ENCODE results near the gene USP35.
"Not testable (repeated sequence)": the region's sequence is repeated elsewhere in the genome, so short reads cannot be mapped to it uniquely, and the experiment has no call there.

USP35 gene

DNA sequence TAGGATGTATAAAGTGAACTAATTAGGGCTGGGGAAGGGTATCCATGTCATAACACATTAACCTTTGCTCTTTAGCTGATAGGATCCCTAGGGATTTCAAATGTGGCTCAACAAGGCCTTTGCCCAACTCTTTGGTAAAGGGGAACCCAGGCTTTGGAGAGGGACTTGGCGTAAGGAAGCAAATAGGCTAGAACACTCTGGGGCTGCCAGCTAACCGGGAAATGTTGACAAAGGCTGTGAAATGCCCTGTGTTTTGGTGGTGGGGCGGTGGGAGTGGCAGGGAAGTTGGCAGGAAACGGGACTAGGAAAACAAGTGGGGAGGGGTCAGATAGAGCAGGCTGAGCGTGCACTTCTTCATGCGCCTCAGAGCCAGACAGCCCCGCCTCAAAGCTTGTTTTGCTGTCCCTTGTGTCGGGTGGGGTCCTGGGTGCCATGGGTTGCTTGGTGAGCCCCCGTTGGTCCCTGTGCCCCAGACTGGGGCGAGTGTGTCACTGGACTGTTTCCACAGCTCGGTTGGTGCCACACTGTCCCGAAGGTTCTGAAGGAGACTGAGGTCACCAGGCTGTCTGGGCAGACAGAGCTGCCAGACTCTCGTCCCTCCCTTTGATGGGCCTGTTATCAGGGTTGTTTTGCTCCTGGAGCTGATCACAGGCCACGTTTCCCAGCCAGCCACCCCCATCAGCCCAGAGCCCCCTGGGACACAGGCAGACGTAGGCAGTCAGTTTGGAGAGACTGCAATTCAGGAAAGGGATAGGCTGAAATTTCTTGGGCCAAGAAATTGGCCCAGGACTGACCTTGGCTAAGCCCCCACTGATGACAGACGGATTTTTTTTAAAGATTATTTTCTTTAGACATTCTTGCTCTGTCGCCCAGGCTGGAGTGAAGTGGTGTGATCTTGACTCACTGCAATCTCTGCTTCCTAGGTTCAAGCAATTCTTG is 19.9 kb upstream of the USP35 start:
- no peak for DNase-seq

DNA sequence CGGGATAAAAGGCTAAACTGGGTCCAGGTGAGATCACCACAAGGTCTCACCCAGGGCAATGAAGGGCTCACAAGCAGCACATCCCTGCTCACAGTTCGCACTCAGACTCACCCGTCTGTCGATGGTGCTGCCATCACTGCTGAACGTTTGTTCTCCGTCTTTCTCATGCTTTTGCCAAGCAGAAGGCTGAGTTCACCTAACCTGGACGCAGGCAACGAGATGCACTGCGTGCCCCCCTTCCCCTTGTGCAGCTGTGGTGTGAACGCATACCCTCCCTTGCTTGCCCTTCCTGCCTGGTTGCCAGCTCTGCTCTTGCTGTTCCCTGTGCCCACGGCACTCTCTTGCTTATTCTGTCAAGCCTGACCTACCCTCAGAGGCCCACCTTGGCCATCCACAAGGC is 18.3 kb upstream of the USP35 start:
- DNase-seq, result no peak

DNA sequence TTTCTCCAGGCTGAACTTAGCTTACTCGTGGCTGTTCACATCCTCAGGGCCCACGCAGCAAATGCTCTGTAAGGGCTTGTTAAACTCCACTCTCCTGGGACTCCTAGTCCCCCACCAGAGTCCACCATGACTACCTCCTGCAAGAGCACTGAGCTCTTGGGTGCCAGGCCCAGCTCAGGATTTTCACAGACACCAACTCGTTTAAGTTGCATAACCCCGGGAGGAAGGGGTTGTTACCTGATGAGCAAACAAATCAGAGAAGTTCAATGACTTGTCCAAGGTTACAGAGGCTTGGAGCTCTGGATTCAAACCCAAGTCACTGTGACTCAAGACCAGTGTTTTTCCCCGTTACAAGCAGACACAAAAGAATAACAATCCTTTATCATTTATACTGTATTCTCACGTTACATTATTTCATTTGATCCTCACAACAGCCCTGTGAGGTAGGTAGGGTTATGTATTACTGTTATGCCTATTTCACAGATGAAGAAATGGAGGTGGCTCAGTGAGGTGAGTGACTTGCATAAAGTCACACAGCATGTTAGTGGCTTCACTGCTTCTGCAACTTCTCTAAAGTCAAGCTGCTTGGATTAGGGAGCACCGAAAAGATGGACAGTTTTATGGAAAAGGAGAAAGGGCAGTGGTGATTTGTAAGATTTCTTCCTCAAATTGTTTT is 17.7 kb upstream of the USP35 start:
- DNase-seq, result no peak

DNA sequence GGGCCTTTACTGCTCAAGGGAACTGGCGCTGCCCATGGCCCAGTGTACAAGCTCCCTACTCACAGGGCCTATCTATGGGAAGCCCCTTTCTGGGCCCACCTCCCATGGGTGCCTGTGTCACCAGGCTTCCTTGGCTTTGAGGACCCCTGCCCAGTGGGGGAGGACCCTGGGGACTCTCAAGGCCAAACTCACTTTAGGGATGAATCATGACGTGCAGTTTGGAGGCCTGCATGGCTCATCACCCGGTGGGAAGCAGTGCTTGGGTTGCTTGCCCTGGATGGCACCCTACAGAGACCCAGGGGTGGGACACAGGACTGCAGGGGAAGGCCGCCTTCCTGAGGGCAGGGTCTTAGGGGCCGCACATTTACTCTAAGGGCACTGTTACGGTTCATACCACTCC is 16.8 kb upstream of the USP35 start:
- DNase-seq, result no peak

DNA sequence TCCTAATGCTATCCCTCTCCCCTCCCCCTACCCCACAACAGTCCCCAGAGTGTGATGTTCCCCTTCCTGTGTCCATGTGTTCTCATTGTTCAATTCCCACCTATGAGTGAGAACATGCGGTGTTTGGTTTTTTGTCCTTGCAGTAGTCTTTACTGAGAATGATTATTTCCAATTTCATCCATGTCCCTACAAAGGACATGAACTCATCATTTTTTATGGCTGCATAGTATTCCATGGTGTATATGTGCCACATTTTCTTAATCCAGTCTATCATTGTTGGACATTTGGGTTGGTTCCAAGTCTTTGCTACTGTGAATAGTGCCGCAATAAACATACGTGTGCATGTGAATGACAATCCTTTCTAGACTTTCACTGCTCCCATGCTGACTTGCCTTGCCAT is 12.9 kb upstream of the USP35 start:
- not testable (repeated sequence) for DNase-seq

DNA sequence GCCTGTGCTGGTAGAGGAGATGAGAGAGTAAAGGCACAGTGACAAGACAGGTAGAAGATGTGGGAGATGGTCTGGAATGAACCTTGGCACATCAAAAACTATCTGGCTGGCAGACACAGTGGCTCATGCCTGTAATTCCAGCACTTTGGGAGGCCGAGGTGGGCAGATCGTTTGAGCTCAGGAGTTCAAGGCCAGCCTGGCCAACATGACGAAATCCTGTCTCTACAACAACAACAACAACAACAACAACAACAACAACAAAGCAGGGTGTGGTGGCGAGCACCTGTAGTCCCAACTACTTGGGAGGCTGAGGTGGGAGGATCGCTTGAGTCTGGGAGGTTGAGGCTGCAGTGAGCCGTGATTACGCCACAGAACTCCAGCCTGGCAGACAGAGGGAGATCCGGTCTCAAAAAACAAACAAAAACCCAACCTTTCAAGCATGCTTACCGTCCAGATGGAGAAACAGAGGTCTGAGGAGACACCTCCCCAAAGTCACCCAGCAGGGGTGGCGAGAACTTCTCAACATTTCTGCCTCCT is 12.0 kb upstream of the USP35 start:
- DNase-seq, result no peak

DNA sequence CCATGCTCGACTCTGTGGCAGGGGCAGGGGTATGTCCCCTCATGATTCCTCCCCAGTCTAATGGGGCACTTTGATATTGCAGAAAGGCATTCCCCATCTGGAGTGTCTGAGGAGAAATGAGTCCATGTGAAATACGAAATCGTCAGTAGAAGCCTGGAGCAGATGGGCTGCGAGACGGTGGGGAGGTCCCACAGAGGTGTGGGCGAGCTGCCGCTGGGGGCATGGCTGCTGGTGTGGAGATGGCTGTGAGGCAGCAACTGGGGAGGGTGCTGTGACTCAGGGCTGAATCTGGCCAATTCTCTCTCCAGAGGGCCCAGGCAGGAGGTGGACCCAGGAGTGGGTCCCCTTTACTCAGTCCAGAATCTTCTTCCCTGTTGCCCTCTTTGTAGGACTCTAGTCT is 11.5 kb upstream of the USP35 start:
- DNase-seq, result no peak

DNA sequence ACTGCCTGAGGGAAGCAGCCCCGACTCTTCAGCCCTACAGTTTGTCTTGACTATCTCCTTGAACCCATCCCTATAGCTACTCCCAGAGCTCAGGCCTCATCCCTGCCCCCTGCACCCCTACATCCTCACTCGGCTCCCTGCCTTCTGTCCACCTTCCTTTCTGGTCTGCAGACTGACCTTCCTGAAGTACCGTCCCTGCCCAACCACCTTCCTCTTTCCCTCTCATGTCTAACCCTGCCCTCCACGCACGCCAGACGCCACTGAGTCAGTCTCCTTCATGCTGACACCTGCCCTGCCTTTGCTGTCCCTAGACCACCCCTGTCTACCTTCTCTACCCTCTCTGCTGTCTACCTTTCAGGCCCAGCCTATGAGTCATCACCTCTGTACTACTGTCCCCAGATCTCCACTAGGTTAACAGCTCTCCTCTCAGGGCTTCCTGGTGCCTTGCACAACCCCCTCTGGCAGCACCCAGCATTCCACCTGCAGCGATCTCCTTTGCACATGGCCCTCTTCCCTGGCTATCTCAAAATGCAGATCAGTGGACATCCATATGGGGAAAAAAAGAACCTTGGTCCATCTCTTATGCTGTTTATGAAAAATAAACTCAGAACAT is 9.2 kb upstream of the USP35 start:
- no peak for DNase-seq

DNA sequence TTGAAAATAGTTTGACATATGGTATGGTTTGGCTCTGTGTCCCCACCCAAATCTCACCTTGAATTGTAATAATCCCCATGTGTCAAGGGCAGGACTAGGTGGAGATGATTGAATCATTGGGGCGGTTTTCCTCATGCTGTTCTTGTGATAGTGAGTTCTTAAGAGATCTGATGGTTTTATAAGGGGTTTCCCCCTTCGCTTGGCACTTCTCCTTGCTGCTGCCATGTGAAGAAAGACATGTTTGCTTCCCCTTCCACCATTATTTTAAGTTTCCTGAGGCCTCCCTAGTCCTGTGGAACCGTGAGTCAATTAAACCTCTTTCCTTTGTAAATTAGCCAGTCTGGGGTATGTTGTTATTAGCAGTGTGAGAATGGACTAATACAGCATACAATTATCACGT is 8.0 kb upstream of the USP35 start:
- DNase-seq, result no peak

DNA sequence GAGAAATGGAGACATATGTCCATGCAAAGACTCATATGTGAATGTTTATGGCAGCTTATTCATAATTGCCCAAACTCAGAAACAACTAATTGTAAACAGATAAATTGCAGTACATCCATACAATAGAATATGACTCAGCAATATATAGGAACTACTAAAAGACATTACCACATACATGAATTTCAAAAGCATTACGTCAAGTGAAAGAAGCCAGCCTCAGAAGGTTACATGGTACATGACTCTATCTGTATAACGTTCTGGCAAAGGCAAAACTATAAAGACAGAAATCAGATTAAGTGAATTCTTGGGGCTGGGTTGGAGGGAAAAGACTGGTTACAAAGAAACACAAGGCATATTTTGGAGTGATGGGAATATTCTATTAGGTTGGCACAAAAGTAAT is 7.5 kb upstream of the USP35 start:
- DNase-seq, result no peak

DNA sequence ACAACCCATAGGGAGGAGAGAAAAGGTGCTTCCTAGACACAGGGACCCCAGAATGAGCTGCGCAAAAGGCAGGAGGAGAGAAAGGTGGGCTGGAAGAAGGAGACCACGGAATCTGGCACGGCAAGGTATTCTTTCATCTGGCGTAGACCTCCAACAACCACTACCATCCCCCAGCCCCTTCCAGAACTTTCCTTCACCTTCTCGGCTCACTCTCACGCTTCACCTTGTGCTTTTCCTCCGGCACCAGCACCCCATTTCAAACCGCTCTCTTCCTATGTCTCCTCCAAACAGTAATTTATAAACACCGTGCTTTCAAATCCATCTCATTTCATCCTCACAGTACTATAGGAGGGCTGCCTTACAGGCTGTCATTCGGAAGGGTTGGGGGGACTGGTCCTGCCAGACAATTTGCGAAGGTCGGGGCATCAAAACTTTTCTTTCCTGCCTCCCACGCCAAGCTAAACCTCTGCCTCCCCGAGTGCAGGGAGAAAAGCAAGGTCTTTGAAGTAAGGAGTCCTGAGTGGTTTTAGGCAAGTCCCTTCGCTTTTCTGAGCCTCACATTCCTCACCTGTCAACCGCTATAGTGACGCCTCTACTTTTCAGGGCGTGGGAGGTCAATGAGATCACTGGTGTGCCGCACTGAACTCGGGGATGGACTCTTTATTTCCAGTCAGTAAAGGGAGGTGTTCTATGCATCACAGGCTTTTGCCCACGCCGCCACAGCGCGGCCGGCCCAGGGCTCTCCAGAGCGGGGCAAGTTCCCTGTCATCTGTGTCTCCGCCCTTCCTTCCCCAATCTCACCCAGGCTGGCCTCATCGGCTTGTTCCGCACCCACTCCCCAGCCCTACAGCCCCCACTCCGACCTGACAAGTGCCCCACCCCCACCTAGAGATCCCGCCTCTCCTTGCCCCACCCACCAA is 1.1 kb upstream of the USP35 start:
- no peak for DNase-seq

DNA sequence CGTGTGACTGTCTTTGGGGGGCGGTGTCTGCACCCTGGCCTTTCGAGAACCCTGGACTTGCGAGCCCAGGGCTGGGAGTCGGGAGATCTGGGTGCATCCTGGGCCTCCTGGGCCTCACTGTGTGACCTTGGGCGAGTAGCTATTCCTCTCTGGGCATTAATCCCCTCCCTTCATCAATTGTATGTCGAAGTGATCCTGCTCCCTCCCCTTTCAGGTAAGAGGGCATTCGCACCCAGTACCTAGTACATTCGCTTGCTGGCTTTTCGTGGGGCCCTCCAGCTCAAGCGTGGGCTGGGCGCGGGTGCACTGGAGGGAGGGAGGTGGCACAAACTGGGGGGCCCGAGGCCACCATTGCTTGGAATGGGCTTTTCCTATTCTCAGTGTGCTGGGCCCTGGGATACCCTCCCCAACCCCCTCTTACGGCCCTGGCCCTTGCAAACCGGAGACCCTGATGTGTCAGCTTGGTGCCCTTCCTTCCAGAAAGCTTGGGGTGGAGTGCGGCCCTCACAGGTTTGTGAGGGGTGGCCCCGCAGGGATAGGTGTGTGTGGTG is 530 bp downstream of the USP35 start:
- no peak for DNase-seq

DNA sequence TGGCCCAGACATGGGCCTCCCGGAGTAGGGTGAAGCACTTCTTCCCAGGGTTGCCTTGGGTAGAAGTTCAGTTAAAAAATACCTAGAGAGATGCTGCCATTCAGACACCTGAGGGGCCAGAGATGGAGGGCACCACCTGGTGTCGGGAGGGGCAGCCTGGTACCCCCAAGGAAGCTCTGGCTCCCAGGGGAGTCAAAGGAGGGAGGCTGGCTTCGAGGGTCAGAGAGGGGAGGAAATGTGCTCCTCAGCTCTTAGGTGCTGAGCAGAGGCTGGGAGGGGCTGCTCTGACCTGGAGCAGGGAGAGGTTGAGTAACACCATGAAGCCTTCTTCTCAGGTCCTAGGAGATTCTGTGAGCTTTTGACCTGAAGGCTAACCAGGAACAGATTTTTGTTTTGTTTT is 1.1 kb downstream of the USP35 start:
- DNase-seq, result no peak

DNA sequence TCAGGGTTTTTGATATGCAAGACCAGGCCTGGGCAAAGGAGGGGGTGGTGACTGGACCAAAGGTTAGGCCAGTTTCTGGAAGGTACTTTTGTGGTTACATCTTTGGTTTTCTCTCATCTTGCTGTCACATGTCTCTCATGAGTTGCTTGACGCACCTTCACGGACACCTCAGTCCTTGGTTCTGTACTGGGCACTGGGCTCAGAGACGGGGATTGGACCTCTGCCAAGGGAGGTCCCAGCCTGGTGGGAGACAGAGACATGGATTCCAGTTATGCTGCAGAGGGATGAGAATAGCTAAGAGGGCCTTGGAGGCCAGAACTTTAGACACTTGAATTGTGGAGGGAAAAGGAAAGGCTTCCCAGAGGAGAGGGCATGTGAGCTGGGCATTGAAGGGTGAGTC is 1.7 kb downstream of the USP35 start:
- no peak for DNase-seq

DNA sequence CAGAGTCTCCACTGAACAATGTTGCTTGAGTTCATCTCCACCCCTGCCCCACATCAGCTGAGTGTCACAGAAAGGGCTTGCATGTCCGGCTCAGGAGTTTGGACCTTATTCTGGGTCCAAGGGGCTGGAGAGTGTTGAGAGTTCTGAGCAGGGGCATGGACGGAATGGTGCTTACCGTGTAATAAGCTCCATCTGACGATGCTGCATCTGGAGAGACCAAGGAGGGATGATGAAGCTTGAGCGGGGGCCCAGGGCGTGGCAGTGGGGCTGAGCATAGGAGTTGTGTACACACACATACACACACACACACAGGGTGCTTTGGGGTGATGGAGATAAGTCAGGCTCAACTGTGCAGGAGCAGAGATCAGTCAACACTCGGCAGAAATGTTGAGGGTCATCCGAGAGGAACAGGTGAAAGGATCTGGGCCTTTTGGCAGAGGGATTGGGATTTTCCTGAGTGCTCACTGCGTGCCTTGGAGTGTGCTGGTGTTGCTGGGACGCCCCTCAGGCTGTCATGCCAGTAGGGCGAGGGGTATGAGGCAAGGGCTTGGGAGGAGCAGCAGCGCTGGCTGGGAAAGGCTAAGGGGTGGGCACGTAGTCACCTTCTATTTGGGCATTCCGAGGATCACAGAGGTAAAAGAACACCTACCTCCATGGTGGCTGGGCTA is 2.3 kb downstream of the USP35 start:
- no peak for DNase-seq

DNA sequence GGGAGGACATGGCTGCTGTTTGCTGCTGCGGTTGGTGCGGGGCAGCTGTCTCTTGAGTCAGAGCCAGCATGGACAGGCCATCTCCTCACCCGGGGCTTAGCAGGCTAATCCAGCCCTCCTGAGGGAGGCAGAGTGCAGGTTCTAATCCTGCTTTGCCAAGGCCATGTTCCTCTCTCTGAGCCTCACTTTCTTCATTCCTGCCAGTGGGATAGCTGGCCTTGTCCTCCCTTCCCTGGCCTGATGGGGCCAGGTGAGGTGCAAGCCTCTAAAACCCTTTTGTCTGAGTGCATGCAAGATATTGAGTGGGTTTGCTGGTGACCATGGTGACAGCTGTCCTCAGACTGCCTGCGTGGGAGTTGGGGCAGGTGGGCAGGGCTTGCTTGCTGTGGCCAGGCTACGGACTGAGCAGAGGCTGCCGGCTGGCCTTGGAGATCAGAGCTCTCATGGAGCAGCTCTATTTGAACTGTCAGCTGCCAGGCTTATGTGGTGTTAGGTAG is 3.6 kb downstream of the USP35 start:
- no peak for DNase-seq

DNA sequence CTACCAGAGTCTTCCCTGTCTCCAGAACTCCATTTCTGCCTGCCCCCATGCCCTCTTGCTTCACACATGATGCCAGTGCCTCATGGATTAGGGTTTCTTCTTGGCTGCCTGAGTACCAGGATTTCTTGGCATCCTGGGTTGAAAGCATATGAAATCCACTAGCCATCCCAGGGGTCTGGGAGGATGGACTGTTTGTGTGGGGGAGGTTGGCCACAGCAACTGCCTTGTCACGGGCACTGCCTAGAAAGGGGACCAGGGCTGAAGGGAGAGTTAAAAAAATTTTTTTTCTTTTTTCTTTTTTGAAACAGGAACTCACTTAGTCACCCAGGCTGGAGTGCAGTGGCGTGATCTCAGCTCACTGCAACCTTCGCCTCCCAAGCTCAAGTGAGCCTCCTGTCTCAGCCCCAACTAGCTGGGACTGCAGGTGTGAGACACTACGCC is 4.2 kb downstream of the USP35 start:
- no peak for DNase-seq

DNA sequence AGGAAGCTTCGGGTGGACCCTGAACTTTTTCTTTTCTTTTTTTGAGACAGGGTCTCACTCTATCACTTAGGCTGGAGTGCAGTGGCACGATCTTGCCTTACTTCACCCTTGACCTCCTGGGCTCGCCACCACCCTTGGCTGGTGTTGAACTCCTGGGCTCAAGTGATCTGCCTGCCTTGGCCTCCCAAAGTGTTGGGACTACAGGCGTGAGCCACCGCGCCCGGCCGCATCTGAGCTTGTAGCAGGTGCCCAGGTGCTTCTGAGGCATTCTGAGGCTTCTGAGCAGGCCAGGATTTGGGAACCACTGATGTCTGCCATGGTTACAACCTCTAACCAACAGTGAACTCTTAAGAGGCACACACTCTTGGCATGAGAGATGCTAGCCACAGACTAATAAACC is 5.1 kb downstream of the USP35 start:
- no peak for DNase-seq

DNA sequence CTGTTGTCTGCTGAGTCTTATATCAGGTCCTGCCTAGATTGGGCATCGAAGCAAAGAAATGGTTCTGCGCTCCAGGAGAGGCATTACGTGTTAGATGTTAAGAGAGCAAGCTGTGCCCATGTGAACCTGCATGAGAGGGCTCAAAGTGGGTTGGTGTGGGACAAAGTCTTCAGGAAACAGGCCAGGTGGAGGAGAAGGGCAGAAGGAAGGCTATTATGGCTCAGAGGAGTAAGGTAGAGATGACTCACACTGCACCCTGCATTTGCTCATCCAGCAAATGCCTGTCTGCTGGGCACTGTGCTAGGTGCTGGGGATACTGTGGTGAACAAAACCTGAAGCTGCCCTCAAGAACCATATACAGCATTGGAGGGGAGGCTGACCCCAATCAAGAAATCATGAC is 5.8 kb downstream of the USP35 start:
- no peak for DNase-seq

DNA sequence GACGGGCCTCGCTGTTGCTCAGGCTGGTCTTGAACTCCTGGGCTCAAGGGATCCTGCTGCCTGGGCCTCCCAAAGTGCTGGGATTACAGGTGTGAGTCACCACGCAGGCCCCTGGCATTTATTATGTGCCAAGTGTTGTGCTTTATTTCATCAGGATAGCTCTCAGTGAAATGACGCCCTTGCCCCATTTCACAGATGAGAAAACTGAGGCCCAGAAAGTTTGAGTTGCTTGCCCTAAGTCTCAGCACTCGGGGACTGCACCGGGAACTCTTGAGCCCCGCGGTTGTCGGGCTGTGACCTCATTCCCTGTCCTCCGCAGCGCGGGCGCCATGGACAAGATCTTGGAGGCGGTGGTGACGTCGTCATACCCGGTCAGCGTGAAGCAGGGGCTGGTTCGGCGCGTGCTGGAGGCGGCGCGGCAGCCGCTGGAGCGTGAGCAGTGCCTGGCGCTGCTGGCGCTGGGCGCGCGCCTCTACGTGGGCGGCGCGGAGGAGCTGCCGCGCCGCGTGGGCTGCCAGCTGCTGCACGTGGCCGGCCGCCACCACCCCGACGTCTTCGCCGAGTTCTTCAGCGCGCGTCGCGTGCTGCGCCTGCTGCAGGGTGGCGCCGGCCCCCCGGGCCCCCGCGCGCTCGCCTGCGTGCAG is 7.3 kb downstream of the USP35 start:
- no peak for DNase-seq

DNA sequence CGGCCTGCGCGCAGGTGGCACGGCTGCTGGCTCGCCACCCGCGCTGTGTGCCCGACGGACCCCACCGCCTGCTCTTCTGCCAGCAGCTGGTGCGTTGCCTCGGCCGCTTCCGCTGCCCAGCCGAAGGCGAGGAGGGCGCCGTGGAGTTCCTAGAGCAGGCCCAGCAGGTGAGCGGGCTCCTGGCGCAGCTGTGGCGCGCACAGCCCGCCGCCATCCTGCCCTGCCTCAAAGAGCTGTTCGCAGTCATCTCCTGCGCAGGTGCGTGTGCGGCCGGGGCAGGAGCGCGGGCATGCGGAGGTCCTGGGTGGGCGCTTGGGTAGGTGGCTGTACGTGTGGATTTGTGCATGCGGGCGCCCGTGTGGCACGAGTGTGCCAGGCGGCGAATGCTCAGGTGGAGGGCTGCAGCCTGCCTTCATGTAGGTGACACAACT is 8.0 kb downstream of the USP35 start:
- no peak for DNase-seq

All from SW 1271 (cell line).